ENCODE data around the gene FCHSD1.
A peak's percentile ranks its signal among the peaks of the same experiment; 100 is the strongest.

Gene FCHSD1

GRCh38 chr5:141650851-141651727 lies at the start of gene FCHSD1:
Gene FCHSD1 (minus strand): TSS chr5:141651418. CDS start chr5:141651368, 50 bp downstream.
- peak; percentile 75 for DNase-seq (ENCODE audit: low read depth)

- DNase-seq (ENCODE audit: low read depth) = no peak
Observed at GRCh38 chr5:141697586-141697985, 46.4 kb upstream of the FCHSD1 start.

- DNase-seq (ENCODE audit: low read depth) = no peak
Observed at GRCh38 chr5:141696431-141696830, 45.2 kb upstream of the FCHSD1 start.

- no peak for DNase-seq (ENCODE audit: low read depth)
Observed at GRCh38 chr5:141695627-141696215, 44.5 kb upstream of the FCHSD1 start.

DNA sequence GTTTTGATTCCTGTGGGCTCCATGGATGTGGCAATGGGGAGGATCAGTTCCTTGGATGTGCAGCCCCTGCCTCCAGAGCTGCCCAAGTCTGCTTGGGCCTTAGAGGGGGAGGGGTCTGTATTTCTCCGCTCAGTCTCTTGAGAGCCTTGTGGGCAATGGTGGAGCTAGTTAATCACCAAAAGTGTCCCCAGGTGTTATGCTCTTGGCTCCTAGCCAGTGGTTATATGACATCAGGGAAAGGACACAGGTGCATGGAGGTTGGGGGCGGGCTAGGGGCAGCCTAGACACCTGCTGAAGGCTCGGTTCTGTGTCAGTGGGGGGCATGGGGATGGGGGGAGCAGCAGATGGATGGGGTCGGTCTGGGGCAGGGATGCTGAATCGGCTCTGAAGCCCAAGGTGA lies 43.3 kb upstream of the FCHSD1 start:
- no peak for DNase-seq (ENCODE audit: low read depth)

DNA sequence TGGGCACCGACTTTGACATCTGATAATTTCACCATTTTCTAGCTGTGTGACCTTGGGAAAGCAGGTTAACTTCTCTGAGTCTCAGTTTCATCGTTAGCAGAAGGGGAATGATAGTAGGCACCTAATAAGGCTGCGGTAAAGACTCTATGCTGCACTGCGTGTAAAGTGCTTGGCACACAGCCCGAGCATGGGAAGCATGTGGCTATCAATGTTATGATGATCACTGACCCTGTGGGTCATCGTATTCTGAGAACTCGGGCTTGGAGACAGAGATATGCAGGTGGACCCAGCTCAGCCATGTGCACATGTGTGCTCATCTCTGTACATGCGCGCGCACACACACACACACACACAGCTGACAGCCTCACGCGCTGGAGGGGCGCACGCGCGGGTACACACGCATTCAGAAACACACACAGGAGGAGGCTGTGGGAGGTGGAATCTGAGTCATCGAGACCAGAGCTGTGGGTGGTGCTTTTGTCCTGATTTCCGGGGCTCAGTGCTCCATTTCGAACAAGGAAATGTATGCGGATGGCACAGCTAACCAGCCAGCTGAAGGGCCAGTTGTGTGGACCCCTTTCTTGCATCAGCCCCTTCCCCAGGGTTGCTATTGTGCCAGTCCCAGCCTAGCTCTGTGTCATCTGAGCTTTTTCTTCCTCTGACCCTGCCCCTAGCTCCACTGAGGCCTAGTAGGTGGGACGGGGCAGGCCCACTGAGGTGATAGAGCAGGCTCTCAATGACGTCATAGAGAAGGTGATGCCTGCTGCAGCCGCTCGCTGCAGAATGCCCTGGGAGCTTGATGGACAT lies 41.9 kb upstream of the FCHSD1 start:
- DNase-seq (ENCODE audit: low read depth) = peak; percentile 53

DNA sequence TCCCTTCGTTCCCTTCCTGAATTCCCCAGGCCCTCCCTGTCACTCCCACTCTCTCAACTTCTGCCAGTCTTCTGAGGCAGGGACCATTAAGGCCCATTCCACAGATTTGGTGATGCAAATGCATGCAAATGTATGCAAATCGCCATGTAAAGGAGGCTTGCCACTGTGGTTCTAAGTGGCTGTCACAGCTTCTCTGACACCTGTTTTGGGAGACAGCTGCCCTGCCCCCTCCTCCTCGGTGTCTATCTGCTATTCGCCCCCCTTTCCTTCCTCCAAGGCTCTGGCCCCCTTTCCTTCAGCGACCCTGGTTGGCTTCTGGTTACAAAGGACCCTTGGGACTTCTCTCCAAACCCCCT lies 41.3 kb upstream of the FCHSD1 start:
- DNase-seq (ENCODE audit: low read depth) = no peak

DNA sequence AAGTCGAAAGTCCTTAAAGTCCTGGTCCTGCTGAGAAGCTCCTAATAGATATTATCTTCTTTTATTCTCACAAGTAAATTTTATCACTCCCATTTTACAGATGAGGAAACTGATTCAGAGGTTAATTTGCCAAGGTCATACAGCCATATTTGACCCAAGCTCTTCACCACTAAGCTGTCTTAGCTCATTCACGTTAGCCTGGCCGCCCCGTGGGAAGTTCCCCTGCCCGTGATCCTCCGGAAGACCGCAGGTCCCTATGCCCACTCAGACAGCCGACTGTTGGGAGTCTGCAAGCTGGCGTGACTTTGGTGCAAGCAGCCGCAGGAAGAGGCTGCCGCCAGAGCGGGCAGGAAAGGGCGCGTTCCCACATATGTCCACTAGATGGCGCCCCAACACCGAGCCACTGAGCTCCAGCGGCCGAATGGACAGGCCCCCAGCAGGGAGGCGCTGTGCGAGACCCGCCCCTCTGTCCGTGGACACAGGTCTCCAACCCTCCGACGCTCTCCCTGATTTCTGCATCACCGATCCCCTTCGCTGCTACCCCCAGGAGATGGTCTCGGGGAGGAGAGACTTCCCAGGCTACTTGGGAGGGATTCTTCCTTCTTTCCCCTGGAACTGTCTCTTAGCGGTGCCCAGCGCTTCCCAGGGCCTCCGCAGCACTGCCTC lies 40.8 kb upstream of the FCHSD1 start:
- peak; percentile 81 for DNase-seq (ENCODE audit: low read depth)

DNA sequence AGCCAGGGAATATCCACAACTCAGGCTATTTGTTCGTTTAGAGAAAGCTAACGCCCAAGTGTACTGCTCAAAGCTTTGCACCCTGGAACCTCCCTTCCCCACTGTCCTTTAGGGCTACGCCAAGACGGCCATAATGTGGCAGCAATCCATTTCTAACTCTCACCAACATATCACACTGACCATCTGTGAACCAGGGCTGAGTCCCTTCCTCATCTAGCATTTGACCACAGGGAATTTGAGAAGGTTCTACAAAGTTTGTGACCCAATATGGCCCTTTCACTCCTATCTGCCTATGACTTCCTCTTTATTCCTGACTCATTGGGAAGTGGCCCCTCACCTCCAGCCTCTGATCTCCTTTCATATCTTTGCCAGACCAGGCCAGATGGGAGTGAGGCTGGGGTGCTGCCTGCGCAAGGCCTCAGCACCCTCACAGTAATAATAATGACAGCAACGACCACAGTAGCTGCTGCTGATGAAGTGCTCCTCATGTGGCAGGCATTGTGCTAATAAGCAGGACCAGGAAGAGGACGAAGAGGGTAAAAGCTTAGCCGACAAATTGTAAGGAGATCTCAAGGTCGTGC lies 40.2 kb upstream of the FCHSD1 start:
- no peak for DNase-seq (ENCODE audit: low read depth)

DNA sequence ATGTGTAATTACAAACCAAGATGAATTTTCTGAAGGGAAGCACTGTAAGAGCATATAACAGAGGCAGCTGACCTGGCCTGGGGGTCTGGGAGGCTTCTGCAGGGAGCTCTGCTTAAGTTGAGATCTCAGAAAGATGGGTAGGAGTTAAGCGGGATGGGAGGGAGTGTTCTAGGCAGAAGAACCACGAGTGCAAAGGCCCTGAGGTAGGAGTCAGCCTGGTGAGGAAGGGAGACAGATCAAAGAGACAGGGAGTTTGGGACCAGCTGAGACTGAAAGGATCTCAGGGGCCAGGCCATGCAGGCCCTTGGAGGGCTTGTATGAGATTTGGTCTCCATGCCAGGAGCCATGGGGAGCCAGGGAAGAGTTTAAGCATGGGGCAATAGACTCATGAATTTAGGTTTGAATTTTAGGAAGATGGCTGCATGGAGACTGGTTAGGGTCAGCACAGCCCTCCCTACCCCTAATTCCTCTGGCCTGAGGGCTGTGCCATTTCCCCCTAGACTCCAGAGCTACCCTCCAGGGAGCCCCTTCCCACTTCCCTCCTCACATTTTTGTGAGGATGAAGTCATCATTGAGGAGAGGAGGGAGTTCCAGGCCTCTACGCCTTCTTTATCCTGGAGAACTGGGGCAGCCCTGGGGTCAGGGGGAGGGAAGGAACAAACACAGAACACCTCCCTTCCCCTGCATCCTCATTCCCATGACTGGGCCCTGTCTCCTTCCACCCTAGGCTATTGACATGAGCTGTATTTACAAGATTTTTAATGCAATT lies 35.6 kb upstream of the FCHSD1 start:
- no peak for DNase-seq (ENCODE audit: low read depth)

GRCh38 chr5:141685591-141685990 lies 34.4 kb upstream of the FCHSD1 start:
- no peak for DNase-seq (ENCODE audit: low read depth)

GRCh38 chr5:141683596-141684141 lies 32.5 kb upstream of the FCHSD1 start:
- no peak for DNase-seq (ENCODE audit: low read depth)

- peak; percentile 26 for DNase-seq (ENCODE audit: low read depth)
Observed at GRCh38 chr5:141681695-141682641, 30.8 kb upstream of the FCHSD1 start, which contains the start of gene ARAP3. Gene ARAP3 (minus strand): TSS chr5:141682230. CDS start chr5:141680486, 1,744 bp downstream.

- no peak for DNase-seq (ENCODE audit: low read depth)
Observed at GRCh38 chr5:141681295-141681694, 30.1 kb upstream of the FCHSD1 start.

- DNase-seq (ENCODE audit: low read depth) = no peak
Observed at GRCh38 chr5:141680751-141681201, 29.6 kb upstream of the FCHSD1 start.

- DNase-seq (ENCODE audit: low read depth) = no peak
Observed at GRCh38 chr5:141680178-141680577, 29.0 kb upstream of the FCHSD1 start.

DNA sequence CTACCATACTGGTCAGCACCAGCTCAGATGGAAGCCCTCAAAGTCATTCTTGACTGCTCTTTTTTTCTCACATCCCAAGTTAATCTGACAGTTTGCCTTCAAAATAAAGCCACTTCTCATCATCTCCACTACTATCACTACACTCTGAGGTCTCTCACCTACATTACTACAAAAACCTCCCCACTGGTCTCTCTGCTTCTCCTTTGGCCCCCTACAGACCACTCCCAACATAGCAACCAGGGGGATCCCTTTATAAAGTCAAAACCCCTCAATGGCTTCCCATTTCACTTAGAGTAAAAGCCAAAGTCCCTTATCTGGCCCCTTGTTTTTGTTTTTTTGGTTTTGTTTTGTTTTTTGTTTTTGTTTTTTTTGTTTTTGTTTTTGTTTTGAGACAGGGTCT lies 26.2 kb upstream of the FCHSD1 start:
- DNase-seq (ENCODE audit: low read depth) = no peak

- no peak for DNase-seq (ENCODE audit: low read depth)
Observed at GRCh38 chr5:141675672-141676071, 24.5 kb upstream of the FCHSD1 start.

GRCh38 chr5:141674747-141675146 lies 23.5 kb upstream of the FCHSD1 start:
- no peak for DNase-seq (ENCODE audit: low read depth)

Data from activated T-cell treated with anti-CD3 and anti-CD28 coated beads for 1 hour (primary cell).